Measurements from ENCODE around the gene ZNF417.

The ZNF417 gene

GRCh38 chr19:57887195-57887941 lies 29.0 kb downstream of the ZNF417 start:
- no peak for TF ChIP-seq ZNF70 (CRISPR knock-in tag; IDR thresholded peaks at IDR 0.05)
- no peak for TF ChIP-seq ZC3H10 (CRISPR knock-in tag; IDR thresholded peaks at IDR 0.05)
- no peak for TF ChIP-seq ZNF565 (CRISPR knock-in tag; conservative IDR thresholded peaks at IDR 0.05; ENCODE audit: low read depth)
- no peak for TF ChIP-seq PATZ1 (CRISPR knock-in tag; IDR thresholded peaks at IDR 0.05; ENCODE audit: borderline replicate concordance)
- TF ChIP-seq TOX (CRISPR knock-in tag; IDR thresholded peaks at IDR 0.05; ENCODE audit: borderline replicate concordance), result no peak
- TF ChIP-seq ARNTL (CRISPR knock-in tag; IDR thresholded peaks at IDR 0.05; ENCODE audit: borderline replicate concordance, low read depth), result no peak
- no peak for TF ChIP-seq ZFP30 (CRISPR knock-in tag; IDR thresholded peaks at IDR 0.05)
- no peak for TF ChIP-seq ISL1 (CRISPR knock-in tag; IDR thresholded peaks at IDR 0.05)
- TF ChIP-seq CSDC2 (CRISPR knock-in tag; IDR thresholded peaks at IDR 0.05), result no peak
- TF ChIP-seq CSRNP3 (CRISPR knock-in tag; IDR thresholded peaks at IDR 0.05), result no peak
- no peak for TF ChIP-seq RARB (CRISPR knock-in tag; IDR thresholded peaks at IDR 0.05)
- TF ChIP-seq TCF4 (CRISPR knock-in tag; IDR thresholded peaks at IDR 0.05; ENCODE audit: borderline replicate concordance), result no peak
- no peak for TF ChIP-seq SNAI2 (CRISPR knock-in tag; IDR thresholded peaks at IDR 0.05)
- no peak for TF ChIP-seq TSHZ2 (CRISPR knock-in tag; IDR thresholded peaks at IDR 0.05)
- no peak for TF ChIP-seq BACH2 (CRISPR knock-in tag; IDR thresholded peaks at IDR 0.05; ENCODE audit: borderline replicate concordance)
- TF ChIP-seq OSR1 (CRISPR knock-in tag; IDR thresholded peaks at IDR 0.05), result no peak
- no peak for TF ChIP-seq CREB5 (CRISPR knock-in tag; IDR thresholded peaks at IDR 0.05; ENCODE audit: low read depth)
- no peak for TF ChIP-seq ZFP3 (CRISPR knock-in tag; IDR thresholded peaks at IDR 0.05)
- no peak for ATAC-seq

- ATAC-seq, result no peak
- TF ChIP-seq PPARA (CRISPR knock-in tag; IDR thresholded peaks at IDR 0.05; ENCODE audit: borderline replicate concordance) (no peak), RARB (CRISPR knock-in tag; IDR thresholded peaks at IDR 0.05) (no peak), CSDC2 (CRISPR knock-in tag; IDR thresholded peaks at IDR 0.05) (no peak), ZFP3 (CRISPR knock-in tag; IDR thresholded peaks at IDR 0.05) (no peak), OSR1 (CRISPR knock-in tag; IDR thresholded peaks at IDR 0.05) (no peak), ZFP30 (CRISPR knock-in tag; IDR thresholded peaks at IDR 0.05) (no peak), PATZ1 (CRISPR knock-in tag; IDR thresholded peaks at IDR 0.05; ENCODE audit: borderline replicate concordance) (no peak), POU6F1 (CRISPR knock-in tag; IDR thresholded peaks at IDR 0.05; ENCODE audit: borderline replicate concordance, low read depth) (no peak), ZNF8 (CRISPR knock-in tag; IDR thresholded peaks at IDR 0.05) (no peak), ZC3H10 (CRISPR knock-in tag; IDR thresholded peaks at IDR 0.05) (no peak), ESRRG (CRISPR knock-in tag; IDR thresholded peaks at IDR 0.05) (no peak), ZNF565 (CRISPR knock-in tag; conservative IDR thresholded peaks at IDR 0.05; ENCODE audit: low read depth) (no peak), TSHZ2 (CRISPR knock-in tag; IDR thresholded peaks at IDR 0.05) (no peak), BACH2 (CRISPR knock-in tag; IDR thresholded peaks at IDR 0.05; ENCODE audit: borderline replicate concordance) (no peak), TOX (CRISPR knock-in tag; IDR thresholded peaks at IDR 0.05; ENCODE audit: borderline replicate concordance) (no peak), ARNTL (CRISPR knock-in tag; IDR thresholded peaks at IDR 0.05; ENCODE audit: borderline replicate concordance, low read depth) (no peak), CSRNP3 (CRISPR knock-in tag; IDR thresholded peaks at IDR 0.05) (no peak), ISL1 (CRISPR knock-in tag; IDR thresholded peaks at IDR 0.05) (no peak)
Measured at GRCh38 chr19:57886046-57886445, 30.3 kb downstream of the ZNF417 start.
